HEK293 (cell line): ENCODE measurements around the gene SAYSD1.

Experiments
- BCL11A ChIP-seq: fragments of 450-650 bp; formaldehyde crosslinking; IDR thresholded peaks from 2 replicates; pipeline ENCODE4 v1.5.1; 2016; ENCODE audit warnings: low read depth, missing biosample characterization, missing genetic modification characterization
- HOXA7 ChIP-seq: sonication (generic); formaldehyde crosslinking; IDR thresholded peaks from 2 replicates; pipeline ENCODE4 v1.8.1; 2022; ENCODE audit warnings: missing genetic modification reagents, borderline replicate concordance
- RBAK ChIP-seq: fragments of 450-650 bp; formaldehyde crosslinking; IDR thresholded peaks from 2 replicates; pipeline ENCODE4 v1.5.1; 2016; ENCODE audit warnings: missing biosample characterization, missing genetic modification characterization
- ZBTB20 ChIP-seq: fragments of 450-650 bp; formaldehyde crosslinking; IDR thresholded peaks from 2 replicates; pipeline ENCODE4 v1.5.1; 2016; ENCODE audit warnings: missing biosample characterization, missing genetic modification characterization
- ZNF121 ChIP-seq: fragments of 450-650 bp; formaldehyde crosslinking; IDR thresholded peaks from 2 replicates; pipeline ENCODE4 v1.5.1; 2016; ENCODE audit warnings: missing biosample characterization, missing genetic modification characterization
- ZNF174 ChIP-seq: fragments of 450-650 bp; formaldehyde crosslinking; IDR thresholded peaks from 2 replicates; pipeline ENCODE4 v1.5.0; 2017; ENCODE audit warnings: missing biosample characterization, mild to moderate bottlenecking, missing genetic modification characterization
- ZNF175 ChIP-seq: fragments of 450-650 bp; formaldehyde crosslinking; IDR thresholded peaks from 2 replicates; pipeline ENCODE4 v1.5.1; 2016; ENCODE audit warnings: missing biosample characterization, missing genetic modification characterization
- ZNF24 ChIP-seq: fragments of 450-650 bp; formaldehyde crosslinking; IDR thresholded peaks from 2 replicates; pipeline ENCODE4 v1.5.1; 2016; ENCODE audit warnings: missing biosample characterization, missing genetic modification characterization
- ZNF274 ChIP-seq, 2 experiments: fragments of 200-500 bp in 1 of 2; fragments of 450-650 bp in 1 of 2; sonication (Bioruptor generic) in 1 of 2; formaldehyde crosslinking in 1 of 2; IDR thresholded peaks; 2 replicates each; pipeline versions ENCODE4 v1.5.1 to v1.6.1; 2014 to 2016; ENCODE audit warnings: borderline replicate concordance in 1 of 2, inconsistent platforms in 1 of 2, low read length in 1 of 2, missing biosample characterization in 1 of 2, missing genetic modification characterization in 1 of 2
- ZNF585B ChIP-seq: fragments of 450-650 bp; formaldehyde crosslinking; IDR thresholded peaks from 2 replicates; pipeline ENCODE4 v1.5.1; 2016; ENCODE audit warnings: missing biosample characterization, missing genetic modification characterization
- TF ChIP-seq, protein P1 (sequence below): fragments of 450-650 bp; IDR thresholded peaks from 2 replicates; pipeline ENCODE4 v1.5.1; 2018; ENCODE audit warnings: missing biosample characterization, mild to moderate bottlenecking, missing genetic modification characterization
- TF ChIP-seq, protein P2 (sequence below): fragments of 450-650 bp; formaldehyde crosslinking; IDR thresholded peaks from 2 replicates; pipeline ENCODE4 v1.5.1; 2016; ENCODE audit warnings: missing biosample characterization, missing genetic modification characterization

DNA sequence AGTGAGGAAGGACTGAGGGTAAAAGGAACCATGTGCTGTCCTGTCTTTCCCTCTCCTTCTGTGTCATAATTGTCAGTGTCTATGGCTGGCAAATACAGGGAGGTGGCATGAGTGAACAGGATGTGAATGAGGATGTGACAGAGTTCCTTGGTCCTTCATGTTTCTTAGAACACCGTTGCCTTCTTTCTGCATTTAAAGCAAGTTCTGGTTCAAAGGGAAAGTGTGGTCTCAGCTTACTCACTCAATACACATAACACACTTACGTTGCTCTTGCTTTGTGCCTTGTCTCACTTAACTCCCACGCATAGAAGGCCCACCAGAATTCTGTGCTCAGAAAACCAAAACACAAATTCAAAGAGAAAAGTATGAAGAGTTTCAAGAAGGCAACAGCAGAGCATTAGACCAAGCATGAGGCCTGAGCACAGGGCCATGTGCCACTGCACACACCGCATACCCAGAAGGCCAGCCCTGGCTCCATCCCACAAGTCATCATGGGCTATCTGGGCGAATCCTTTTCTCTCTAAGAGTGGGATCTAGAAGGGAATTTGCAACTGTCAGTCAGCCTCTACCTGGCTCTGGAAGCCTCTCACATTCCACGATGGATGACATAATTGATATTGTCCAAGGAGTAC lies 38.9 kb upstream of the SAYSD1 start:
- TF ChIP-seq BCL11A, result no peak
- no peak for TF ChIP-seq ZNF174
- no peak for TF ChIP-seq ZNF274 (IDR thresholded peaks at IDR 0.05; ENCODE audit: low read length)
- TF ChIP-seq ZNF274 (tag by site-specific recombination; IDR thresholded peaks at IDR 0.05; ENCODE audit: borderline replicate concordance), result no peak
- TF ChIP-seq HOXA7 (CRISPR knock-in tag), result no peak
- TF ChIP-seq ZNF24, result no peak
- TF ChIP-seq ZNF121 (tag by site-specific recombination), result no peak
- no peak for TF ChIP-seq ZNF175 (tag by site-specific recombination)
- no peak for TF ChIP-seq RBAK
- TF ChIP-seq, protein P1, sequence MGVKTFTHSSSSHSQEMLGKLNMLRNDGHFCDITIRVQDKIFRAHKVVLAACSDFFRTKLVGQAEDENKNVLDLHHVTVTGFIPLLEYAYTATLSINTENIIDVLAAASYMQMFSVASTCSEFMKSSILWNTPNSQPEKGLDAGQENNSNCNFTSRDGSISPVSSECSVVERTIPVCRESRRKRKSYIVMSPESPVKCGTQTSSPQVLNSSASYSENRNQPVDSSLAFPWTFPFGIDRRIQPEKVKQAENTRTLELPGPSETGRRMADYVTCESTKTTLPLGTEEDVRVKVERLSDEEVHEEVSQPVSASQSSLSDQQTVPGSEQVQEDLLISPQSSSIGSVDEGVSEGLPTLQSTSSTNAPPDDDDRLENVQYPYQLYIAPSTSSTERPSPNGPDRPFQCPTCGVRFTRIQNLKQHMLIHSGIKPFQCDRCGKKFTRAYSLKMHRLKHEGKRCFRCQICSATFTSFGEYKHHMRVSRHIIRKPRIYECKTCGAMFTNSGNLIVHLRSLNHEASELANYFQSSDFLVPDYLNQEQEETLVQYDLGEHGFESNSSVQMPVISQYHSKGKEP (tag by site-specific recombination), result no peak
- TF ChIP-seq ZNF585B (tag by site-specific recombination), result no peak
- TF ChIP-seq ZBTB20, result no peak
- TF ChIP-seq, protein P2, sequence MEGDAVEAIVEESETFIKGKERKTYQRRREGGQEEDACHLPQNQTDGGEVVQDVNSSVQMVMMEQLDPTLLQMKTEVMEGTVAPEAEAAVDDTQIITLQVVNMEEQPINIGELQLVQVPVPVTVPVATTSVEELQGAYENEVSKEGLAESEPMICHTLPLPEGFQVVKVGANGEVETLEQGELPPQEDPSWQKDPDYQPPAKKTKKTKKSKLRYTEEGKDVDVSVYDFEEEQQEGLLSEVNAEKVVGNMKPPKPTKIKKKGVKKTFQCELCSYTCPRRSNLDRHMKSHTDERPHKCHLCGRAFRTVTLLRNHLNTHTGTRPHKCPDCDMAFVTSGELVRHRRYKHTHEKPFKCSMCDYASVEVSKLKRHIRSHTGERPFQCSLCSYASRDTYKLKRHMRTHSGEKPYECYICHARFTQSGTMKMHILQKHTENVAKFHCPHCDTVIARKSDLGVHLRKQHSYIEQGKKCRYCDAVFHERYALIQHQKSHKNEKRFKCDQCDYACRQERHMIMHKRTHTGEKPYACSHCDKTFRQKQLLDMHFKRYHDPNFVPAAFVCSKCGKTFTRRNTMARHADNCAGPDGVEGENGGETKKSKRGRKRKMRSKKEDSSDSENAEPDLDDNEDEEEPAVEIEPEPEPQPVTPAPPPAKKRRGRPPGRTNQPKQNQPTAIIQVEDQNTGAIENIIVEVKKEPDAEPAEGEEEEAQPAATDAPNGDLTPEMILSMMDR (tag by site-specific recombination), result no peak
